ENCODE results near the gene DBT.

GRCh38 chr1:100292711-100293110 is 43.1 kb upstream of the DBT start:
- no peak for TF ChIP-seq CTCF (IDR thresholded peaks at IDR 0.05)
- TF ChIP-seq EZH2 (IDR thresholded peaks at IDR 0.05): no peak
